ENCODE results near the gene PSMB11.
A peak's percentile ranks its signal among the peaks of the same experiment; 100 is the strongest.

Gene PSMB11

DNA sequence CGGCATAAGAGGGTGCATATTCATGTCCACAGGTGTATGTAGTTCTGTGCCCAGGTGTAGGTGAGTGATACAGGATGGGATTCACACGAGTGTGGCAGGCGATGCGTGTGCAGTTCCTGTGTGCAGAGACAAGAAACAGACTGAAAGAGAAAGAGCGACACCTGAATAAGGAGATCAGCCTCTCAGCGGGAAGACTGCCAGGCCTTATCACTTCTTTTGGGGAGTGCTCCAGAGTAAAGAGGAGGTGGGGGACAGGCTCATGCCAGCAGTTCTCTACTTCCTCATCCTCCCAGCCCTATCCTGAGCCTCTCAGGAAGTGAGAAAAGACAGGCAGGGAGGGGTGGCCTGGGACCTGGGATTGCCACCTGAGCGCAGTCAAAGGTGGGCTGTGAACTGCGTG is 2.8 kb downstream of the PSMB11 start:
- DNase-seq: no peak

DNA sequence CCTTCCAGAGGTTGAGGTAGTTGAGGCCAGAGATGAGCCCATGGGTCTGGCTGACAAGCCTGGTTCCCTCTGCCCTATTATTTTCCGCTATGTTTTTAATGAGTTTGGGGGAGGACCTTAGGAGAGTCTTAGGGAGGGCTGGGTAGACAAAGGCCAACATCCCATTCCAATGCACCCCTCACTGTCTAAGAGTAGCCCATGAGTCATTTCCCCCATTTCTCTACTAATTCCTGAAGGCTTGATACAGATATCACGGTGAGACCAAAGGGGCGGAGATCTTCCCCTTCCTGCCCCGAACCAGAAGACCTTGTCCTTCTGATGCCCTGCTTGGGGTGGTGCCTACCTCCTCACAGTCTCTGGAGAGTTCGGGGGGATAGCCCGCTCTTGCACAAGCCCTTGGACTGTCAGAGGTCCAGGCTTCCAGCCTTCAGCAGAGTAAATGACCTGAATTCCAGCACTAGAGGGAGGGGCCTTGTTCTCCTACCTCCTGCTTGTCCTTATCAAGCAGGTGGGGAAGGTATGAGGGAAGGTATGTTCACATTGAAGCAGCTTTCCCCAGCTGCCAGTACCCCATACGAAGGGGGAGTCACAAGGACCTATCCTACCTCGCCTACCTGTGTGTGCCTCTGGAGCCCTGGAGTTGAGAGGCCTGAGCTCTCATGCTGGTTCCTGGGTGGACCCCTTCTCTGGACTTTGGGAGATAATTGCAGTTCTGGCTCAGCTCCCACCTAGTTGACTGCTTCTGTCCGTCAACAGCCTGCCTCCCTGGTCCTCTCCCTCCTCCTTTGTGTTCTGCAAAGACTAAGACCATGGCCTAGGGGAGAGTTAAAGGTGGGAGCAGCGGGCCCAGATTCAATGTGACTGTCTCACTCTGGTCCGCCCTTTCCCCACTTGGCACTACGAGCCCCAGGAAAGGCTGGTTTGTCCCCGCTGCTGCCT is 3.7 kb downstream of the PSMB11 start:
- no peak for DNase-seq

DNA sequence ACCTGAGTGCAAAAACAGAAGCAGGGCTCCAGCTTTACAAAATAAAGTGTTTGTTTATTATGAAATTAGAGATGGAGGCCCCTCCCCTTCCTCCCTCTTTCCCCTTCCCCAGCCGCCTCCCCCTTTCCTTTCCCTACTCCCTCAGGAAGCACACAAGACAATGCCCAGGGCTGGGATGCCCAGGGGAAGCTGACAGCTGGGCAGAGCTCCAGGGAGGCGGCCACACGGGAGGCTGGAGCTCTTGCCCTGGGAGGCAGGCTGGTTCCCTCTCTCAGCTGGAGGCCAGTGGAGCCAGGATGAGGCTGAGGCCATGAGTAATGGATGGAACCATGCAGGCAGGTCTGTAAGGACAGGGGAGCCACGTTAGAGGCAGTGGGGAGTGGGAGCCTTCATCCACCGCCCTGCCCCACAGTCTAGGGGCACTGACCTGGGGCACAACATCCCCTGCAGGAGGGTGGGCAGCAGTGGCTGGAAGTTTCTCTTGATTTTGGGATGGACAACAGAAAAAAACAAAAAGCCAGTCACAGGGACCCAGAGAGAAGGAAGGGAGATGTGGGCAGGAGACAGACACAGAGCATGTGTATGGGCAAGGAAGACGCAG is 5.1 kb downstream of the PSMB11 start:
- DNase-seq: no peak

DNA sequence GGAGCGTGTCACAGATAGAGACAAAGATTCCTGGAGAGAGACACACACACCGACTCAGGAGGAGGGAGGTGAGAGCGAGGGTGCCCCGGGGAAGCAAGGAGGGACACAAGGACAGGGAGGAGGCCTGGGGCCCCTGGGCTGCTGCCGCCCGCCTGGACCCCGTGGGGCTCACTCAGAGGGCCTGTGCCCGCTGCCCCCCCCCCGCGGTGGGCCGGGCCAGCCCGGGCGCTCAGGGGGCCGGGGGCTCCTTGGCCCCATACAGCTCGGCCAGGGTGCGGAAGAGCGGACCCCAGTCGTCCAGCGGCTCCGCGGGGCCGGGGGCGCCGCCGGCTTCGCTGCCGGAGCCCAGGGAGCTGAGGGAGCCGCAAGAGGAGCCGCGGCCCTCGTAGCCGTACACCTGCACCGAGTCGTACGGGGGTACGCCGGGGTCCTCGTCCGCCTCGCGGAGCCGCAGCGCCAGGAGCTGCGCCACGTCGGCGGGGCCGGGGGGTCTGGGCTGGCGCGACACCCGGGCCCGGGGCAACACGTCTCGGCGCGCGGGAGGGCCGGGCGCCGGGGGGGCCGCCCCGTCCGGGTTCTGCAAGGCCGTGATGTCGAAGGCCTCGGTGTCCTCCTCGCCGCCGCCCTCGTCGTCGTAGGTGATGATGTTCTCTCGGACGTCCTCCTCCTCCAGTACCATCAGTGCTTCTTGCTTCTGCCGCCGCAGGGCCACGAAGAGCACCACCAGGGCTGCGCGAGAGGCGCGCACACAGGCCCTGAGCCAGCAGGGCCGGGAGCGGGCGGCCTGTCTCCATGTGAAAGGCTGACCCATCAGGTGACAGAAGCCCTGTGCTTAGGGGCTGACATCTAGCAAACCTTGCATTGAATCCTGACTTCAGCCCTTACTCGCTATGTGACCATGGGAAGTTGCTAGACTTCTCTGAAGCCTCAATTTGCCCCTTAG is 6.0 kb downstream of the PSMB11 start:
- no peak for DNase-seq

DNA sequence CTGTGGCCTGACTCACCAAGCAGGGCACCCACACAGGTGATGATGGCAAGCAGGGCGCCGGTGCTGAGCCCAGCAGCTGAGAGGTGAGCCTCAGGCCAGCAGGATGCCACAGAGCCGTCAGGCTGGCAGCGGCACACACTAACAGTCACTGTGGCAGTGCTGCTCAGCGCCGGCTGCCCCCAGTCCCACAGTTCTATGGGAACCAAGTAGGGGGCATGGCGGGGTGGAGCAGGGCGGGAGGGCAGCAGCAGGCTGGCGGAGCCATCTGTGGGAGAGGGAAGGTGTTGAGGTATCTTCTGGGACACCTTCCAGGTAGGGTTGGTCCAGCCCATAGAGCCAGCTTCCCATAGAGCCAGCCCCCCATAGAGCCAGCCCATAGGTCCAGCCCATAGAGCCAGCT is 7.0 kb downstream of the PSMB11 start:
- DNase-seq: no peak

DNA sequence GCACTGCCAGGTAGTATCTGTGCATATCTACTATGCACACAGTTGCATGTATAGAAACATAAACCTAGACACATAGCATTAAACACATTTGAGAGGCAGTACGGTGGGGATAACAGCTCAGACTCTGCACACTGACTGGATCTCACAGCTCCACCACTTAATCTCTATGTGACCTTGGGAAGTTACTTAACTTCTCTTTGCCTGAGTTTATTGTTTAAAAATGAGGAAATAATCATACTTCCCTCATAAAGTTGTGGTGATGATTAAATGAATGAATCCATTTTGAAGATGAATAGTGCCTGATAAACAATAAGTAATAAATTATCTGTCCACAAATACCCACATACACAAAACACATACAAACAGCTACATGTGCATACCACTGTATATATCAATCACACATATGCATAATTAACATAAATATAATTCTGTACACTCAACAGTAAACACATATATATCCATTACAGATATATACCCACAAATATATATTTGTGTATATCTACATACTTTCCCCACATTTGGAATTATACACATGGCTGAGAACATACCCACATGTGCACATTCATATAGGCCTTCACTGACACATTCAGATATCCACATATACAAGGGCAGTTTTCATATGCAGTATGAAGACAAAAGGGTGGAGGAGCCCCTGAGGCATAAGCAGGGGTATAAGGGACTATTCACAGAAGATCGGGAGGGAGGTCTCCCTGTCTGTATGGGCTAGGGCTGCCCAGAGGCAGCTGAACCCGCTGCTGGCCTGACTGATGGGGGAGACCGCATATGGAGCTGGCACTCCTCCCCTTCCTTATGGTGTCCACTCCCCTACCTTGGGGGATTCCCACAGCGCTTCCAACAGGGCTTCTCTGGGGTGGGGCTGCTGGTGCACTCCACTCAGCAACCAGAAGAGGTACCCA is 9.4 kb downstream of the PSMB11 start:
- DNase-seq: no peak

DNA sequence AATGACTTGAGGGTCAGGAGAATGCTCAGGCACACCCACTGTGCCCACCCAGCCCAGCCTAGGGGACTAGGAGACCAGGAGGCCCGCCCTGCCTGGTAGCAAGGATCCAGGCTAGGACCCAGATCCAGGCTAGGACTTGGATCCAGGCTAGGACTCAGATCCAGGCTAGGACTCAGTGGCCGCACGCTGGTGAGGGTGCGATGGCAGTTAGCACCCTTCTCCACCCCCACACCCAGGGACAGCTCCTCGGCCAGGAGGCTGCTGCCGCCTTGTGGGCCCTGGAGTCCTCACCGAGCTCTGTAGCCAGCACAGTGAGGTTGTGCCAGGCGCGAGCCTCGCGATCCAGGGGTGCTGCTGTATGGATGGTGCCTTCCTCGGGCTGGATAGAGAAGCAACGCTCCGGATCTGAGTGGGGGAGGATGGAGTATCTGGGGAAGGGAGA is 10.2 kb downstream of the PSMB11 start:
- no peak for DNase-seq

DNA sequence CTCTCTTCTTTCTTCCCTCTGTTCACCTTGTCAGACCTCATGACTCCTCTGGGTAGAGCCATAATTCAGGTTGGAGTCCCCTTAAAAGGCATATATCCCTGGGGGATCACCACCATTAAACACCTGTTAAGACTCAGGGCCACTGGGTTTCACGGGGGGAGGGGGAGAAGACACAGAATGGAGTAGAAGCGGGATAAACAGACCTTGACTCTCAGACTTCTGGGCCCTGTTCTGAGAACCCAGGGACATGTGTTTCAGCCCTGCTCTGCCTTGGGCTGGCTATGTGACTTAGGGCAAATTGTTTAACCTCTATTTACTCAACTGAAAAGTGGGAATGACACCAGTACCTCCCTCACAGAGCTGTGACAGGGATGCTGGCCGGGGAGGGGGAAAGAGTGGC is 10.7 kb downstream of the PSMB11 start:
- no peak for DNase-seq

DNA sequence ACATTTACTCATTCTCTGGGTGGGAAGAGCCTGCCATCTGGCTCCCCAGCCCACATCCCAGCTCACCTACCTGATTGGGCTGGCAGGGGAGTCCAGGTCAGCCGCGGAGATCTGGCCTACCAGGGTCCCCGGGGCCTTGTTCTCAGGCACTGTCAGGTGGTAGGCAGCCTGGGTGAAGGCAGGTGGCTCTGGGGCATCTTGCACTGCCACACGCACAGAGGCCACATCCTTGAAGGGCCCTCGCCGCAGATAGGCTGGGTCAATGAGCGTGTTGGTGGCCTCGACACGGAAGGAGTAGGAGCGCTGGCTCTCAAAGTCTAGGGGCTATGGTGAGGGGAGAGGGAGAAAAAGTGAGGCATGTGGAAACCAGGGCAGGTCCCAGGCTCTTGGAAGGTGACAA is 11.4 kb downstream of the PSMB11 start:
- DNase-seq: no peak

DNA sequence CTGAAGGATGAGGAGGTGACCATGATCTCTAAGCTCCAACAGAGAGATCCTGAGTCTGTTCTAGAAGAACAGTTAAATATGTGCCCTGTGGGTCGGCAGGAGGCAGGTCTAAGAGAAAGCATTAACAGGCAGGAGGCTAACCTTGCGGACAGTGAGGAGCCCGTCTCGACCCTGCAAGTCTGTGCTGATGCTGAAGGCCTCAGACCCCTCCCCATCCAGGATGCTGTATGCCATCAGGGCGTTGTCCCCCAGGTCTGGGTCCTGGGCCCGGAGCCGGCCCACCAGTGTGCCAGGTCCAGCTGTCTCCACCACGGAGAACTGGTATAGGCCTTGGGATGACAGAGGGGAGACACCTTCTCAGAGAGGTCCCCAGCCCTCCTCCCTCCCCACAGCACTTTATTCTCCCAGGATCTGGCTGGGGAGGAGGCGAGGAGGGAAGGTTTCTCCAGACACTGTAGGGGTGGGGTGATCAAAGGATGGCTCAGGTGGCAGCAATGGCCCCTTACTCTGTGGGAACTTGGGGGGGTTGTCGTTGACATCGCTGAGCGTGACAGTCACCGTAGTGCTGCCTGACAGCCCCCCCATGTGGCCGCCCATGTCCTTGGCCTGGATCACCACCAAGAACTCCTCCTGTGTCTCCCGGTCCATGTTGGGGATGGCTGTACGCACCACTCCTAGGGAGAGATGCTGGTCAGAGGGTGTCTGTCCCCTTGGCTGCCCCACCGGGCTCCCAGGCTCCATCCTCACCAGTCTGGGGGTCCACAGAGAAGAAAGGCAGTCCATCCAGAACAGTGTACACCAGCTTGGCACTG is 12.2 kb downstream of the PSMB11 start:
- peak; percentile 38 to 50 for DNase-seq

DNA sequence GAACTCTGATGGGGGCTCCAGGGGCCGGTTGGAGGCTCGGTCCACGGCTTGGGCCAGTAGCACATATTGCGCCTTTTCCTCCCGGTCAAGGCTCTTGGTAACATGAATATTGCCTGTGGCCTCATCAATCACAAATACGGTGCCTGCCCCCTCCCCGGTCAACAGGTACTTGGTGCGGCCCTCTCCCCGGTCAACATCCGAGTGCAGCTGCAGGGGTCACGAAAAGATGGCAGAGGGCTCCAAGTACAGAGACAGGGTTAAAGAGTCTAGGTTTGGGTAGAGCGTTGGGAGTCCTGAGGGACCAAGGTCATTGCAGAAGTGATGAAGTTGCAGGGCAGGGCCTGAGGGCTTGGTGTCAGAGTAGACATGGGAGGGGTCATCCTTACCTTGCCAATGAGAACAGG is 13.1 kb downstream of the PSMB11 start:
- DNase-seq: no peak

DNA sequence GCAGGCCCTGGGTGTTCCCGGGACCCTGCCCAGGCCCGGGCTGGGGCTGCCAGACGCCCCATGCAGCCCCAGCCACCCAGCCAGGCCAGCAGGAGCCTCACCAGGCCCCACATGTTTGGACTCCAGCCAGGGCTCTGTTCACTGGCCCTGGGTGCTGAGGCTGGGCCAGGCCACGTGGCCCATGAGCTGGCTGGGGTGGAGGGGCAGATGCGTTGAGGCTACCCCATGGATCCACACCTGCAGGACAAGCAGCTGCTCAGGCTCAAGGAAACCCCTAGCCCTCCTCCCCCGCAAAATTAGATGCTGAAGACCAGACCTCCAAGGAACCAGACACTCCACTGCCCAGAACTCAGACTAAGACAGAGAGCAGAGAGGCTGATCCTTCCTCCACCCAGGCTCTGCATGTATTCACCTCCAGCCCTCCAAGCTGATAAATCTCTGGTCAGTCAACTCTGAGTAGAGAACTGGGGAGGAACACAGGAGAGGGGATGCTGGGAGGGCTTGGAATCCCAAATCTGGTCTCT is 13.7 kb downstream of the PSMB11 start:
- DNase-seq: no peak

DNA sequence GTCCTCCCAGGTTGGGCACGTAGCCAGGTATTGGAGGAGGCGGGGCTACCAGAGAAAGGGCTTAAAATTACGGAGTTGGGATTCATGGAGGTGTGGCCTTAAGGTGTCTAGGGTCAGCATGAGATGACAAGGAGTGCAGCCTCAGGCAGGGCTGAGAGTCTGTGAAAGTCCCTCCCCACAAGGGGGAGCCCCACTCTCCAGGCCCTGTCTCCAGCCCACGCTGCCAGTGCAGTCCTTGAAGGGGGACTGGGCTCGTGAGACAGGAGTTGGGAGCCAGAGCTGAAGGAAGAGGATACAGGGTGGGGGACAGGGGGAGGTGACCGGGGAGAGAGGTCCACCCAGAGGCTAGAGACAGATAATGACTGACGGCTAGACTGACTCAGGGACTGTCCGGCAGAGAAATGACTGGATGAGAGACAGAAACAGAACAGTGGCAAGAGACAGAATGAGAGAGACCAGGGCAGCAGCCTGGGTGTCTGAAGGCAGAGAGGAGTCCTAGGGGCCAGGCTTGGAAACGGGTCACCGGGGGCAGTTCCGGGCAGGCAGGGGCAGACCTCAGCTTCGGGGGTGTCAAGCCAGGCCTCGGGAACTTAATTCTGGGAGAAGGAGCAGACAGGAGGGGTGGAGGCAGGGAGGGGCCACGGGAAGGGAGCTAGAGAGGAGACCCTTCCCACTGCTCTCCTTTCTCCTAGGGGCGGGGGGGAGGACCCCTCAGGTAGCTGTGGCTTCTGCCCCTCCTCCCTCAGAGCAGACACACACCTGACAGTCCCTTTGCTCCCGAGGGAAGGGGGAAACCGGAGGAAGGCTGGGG is 14.3 kb downstream of the PSMB11 start:
- peak; percentile 72 to 74 for DNase-seq

DNA sequence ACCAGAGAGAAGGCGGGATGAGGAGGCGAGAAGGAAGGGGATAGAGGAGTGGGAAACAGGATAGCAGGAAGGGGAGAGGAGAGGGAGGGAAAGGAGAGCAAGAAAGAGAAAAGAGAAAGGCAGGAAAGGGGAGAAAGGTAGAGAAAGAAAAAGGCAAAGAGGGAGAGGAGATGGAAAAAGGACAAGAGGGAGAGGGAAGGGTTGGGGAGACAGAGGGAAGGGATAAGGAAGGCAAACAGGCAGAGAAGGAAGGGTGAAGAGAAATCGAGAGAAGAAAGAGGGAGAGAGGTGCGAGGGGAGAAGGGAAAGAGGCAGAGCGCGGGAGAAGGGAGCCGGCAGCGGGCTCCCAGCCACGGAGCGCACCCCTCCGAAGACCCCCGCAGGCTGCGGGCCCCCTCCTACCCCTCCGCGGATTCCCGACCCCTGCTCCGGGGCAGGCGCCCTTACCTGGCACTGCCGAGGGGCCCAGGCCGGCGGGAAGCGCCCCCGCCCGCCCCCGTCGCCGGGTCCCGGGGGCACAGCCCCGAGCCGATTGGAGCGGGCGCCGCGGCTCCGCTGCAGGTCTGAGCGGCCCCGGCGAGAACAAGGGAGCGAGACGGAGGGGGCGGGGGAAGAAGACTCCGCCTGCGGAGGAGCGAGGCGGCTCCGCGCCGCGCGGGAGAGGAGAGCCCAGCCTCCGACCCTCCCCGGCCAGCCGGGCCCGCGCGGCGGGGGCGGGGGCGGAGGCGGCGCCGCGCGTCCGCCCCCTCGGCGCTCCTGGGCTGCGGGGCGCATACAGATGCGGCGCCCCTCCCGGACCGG is 15.1 kb downstream of the PSMB11 start, which contains the start of gene CDH24:
CDH24 (minus strand) TSS at position 565 of the 801 bp plus-strand sequence. CDS start 1,787 bp downstream, outside the sequence.
- peak; percentile 69 to 78 for DNase-seq

DNA sequence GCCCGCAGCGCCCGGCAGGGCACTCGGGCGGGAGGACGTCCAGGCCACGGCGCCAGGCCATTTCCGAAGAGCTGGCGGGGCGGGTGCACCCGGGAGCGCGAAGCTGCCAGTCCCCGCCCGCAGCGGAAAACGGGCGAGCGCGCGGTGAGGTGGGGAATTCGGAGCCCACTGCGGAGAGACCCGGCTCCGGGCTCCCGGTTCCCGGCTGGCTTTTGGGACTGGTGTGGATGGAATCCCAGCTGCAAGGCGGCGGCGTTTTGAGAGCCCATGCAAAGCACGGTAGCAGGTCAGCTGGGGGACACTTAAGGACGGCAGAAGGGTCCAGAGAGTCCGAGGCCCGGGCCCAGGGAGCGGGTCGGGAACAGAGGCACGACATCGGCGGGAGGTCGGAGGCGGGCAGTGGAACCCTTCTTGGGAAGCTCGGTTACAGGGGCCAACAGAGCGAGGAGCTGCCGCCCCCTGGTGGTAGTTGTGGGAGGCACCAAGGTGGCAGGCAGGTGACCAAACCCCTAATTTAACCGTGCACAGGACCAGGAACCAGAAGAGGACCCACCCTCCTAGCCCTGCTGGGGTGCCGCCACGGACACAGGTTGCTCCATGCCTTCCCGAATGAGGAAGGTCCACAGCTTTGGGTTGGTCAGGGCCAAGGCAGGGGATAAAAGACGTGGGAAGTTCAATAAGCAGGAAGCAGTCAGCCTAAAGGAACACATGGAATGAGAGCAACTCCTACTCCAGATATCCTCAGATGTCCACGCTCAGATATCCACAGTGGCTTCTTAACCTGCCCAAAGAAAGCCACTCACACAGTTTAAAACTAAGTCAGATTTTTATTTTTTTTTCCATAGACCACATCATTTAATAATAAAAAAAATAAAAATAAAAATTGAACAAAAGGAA is 16.0 kb downstream of the PSMB11 start:
- DNase-seq: peak; percentile 92

DNA sequence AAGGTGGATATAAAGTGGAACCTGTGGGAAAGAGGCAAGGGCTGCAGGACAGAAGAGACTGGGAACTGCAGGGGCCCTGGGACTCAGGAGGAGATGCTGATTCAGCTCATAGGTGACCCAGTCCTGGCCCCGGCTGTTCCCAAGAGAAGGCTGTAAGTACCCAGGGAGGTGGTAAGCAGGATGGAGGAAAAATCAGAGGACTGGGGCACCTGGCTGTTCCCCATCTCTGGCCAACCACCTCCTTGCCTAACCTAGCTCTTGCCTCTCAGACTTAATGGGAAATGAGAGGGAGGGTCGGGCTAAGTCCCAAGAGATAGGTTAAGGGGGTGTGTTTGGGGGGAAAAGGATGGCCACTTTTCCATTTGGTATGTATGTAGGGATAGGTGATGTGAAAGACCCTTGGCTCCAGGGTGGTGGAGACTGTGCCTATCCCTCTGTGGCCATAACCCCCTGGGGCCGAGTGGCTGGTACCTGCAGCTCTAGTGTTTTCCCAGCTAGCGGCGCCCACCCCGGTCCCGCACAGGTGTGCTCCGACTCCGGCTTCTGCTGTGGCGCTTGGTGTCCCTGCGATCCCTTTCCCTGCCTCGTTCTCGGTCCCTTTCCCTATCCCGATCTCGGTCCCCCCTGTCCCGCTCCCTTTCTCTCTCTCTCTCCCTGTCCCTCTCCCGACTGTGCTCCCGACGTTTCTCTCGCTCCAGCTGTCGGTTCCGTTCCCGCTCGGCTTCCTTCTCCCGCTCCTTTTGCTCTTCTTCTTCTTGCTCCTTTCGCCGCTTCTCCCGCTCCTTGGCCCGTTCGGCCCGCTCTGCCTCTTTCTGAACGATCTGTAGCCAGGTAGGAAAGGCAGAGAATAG is 16.9 kb downstream of the PSMB11 start:
- DNase-seq: no peak
